SK-N-MC (cell line): Measurements from ENCODE around the gene MYO15B.

ENCODE experiments used
- EZH2 ChIP-seq: fragments of 200-600 bp; sonication (generic); IDR thresholded peaks from one replicate; pipeline ENCODE4 v1.6.1; 2017; ENCODE audit warnings: antibody characterized with exemption
- POLR2AphosphoS5 ChIP-seq: IDR thresholded peaks from 2 replicates; pipeline ENCODE4 v1.6.1; 2012; ENCODE audit warnings: mild to moderate bottlenecking, low read depth, low read length, borderline replicate concordance

DNA sequence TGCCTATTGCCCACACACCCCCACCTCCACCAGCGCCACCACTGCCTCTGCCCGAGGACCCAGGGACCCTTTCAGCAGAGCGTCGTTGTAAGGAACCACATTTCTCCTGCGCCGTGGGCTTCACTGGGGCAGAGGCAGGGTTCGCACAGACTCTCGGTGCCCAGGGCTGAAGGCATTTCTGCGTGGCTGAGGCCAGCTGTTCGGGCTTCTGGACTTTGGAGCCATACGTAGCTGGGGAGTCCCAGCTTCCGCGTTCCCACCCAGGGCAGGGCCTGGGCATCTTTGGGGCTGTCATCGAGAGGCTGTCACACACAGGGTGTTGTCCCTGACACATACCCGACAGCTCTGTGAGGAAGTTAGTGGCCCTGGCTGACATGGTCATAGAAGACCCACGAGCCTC is 29.6 kb downstream of the MYO15B start:
- TF ChIP-seq POLR2AphosphoS5 (no peak), EZH2 (no peak)
